Karpas-422 (cell line): ENCODE results near the gene KCNK1. TPM values are rescaled to one million over a fixed set of nuclear protein-coding genes. Genes with fewer than 3 reads are reported as not detected.

Experiments
- DNase-seq: peaks from one replicate; pipeline ENCODE4 v3.0.0-alpha.2; 2015
- H2AFZ ChIP-seq: fragments of 200-600 bp; sonication (generic); 2 replicates; pipeline ENCODE4 v1.6.1; 2014; ENCODE audit warnings: antibody characterized with exemption, low read length, mixed read lengths
- H3K27ac ChIP-seq: fragments of 200-600 bp; sonication (generic); 2 replicates; pipeline ENCODE4 v1.5.1; 2014; ENCODE audit warnings: mild to moderate bottlenecking, low read length, moderate library complexity
- H3K27me3 ChIP-seq: fragments of 200-600 bp; sonication (generic); 2 replicates; pipeline ENCODE4 v1.6.1; 2014; ENCODE audit warnings: low read length, mixed read lengths
- H3K36me3 ChIP-seq: fragments of 200-600 bp; sonication (generic); 2 replicates; pipeline ENCODE4 v1.6.1; 2014; ENCODE audit warnings: low read length, mixed read lengths; ENCODE audit not compliant: insufficient read depth
- H3K4me1 ChIP-seq: fragments of 200-600 bp; sonication (generic); 2 replicates; pipeline ENCODE4 v1.6.1; 2014; ENCODE audit warnings: mild to moderate bottlenecking, low read length, mixed read lengths
- H3K4me2 ChIP-seq: fragments of 200-600 bp; sonication (generic); 2 replicates; pipeline ENCODE4 v1.6.1; 2014; ENCODE audit warnings: low read length, low read depth, mild to moderate bottlenecking; ENCODE audit not compliant: poor library complexity, severe bottlenecking
- H3K4me3 ChIP-seq: fragments of 200-600 bp; sonication (generic); 2 replicates; pipeline ENCODE4 v1.5.1; 2014; ENCODE audit warnings: mild to moderate bottlenecking, antibody characterized with exemption, low read length, mixed read lengths
- H3K79me2 ChIP-seq: fragments of 200-600 bp; sonication (generic); 2 replicates; pipeline ENCODE4 v1.6.1; 2014; ENCODE audit warnings: mild to moderate bottlenecking, low read length, mixed read lengths
- H3K9ac ChIP-seq: fragments of 200-600 bp; sonication (generic); 2 replicates; pipeline ENCODE4 v1.6.0; 2014; ENCODE audit warnings: low read length
- H3K9me2 ChIP-seq: fragments of 200-600 bp; sonication (generic), shearing (Covaris generic); replicated peaks from 2 replicates; pipeline ENCODE4 v1.6.0; 2014; ENCODE audit warnings: mild to moderate bottlenecking, low read length, moderate library complexity; ENCODE audit not compliant: insufficient read depth
- H3K9me3 ChIP-seq: fragments of 300-700, 200-600 bp; sonication (generic); 2 replicates; pipeline ENCODE4 v1.6.1; 2014; ENCODE audit warnings: low read length, mixed read lengths
- H4K20me1 ChIP-seq: fragments of 200-600 bp; sonication (generic); 2 replicates; pipeline ENCODE4 v1.6.1; 2014; ENCODE audit warnings: mild to moderate bottlenecking, antibody characterized with exemption, low read length, low read depth; ENCODE audit not compliant: insufficient read depth
- total RNA-seq: library from RNA; depleted of rRNA; stranded (reverse); fragments of >200 nt; shearing (Covaris generic); gene quantifications from 2 replicates; pipeline ENCODE4 v1.2.3, GENCODE V29; 2014; ENCODE audit warnings: low replicate concordance

The KCNK1 gene
- total RNA-seq, 1 experiment from 2014 or later: not detected

DNA sequence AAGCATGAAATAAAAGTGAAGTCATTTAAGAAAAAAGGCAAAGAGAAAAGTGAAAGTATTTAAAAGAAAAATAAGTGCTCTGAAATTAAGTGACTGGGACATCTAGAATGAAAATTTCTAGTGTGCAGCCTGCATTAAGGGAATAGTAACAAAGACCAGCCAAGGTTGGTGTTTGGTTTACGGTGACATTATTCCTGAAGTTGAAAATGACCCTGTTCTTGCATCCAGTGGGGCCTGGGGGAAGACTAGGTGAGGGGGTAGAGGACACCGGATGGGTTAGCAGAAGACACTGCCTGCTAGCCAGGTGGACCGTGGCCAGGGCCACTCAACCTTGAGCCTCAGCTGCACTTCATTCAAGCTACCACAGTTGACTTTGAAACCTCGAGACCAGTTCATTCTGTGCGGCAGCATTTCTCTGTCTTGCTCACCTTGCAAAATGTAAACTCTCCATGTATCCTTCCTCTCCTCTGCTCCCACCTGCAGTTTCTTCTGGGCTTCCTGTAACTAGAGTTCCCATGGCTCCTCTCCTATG is 14.3 kb upstream of the KCNK1 start:
- no peak overlapping the region for H3K4me3 ChIP-seq
- H2AFZ ChIP-seq: no peak overlapping the region
- no peak overlapping the region for H3K4me2 ChIP-seq

DNA sequence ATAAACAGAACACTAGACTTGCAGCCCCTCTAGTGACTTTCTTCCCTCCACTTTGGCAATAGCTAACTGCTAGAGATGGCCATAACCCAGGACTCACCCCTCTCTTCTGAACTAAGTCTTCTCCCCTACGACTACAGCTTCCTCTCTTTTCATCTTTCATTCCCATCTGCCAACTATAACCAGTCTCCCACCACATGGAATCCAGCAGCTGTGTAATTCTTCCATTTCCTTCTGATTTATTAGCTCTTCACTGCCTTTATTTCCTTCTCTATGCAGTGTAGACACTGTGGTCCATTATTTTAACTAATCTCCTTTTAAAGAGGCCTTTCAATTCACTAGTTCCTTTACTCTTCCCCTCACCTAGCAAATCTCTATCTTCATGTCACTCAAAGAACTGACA is 13.4 kb upstream of the KCNK1 start:
- no peaks in the 10 kb centered on the region for H3K79me2 ChIP-seq
- no peaks in the 10 kb centered on the region for H4K20me1 ChIP-seq
- H3K27ac ChIP-seq: no peak overlapping the region
- no peaks in the 10 kb centered on the region for H3K9me3 ChIP-seq
- H3K27me3 ChIP-seq: no peaks in the 10 kb centered on the region
- no peak overlapping the region for H3K4me3 ChIP-seq
- DNase-seq: no peak
- H3K36me3 ChIP-seq: no peaks in the 10 kb centered on the region
- no peak overlapping the region for H2AFZ ChIP-seq
- no peak overlapping the region for H3K9ac ChIP-seq
- no peaks in the 10 kb centered on the region for H3K9me2 ChIP-seq
- no peaks in the 10 kb centered on the region for H3K4me1 ChIP-seq
- H3K4me2 ChIP-seq: no peak overlapping the region

More for the DNA sequence above, 14.3 kb upstream of the KCNK1 start:
- H3K79me2 ChIP-seq: no peaks in the 10 kb centered on the region
- H3K27ac ChIP-seq: no peak overlapping the region
- no peaks in the 10 kb centered on the region for H3K4me1 ChIP-seq
- no peak for DNase-seq
- H3K36me3 ChIP-seq: no peaks in the 10 kb centered on the region
- H3K9me2 ChIP-seq: no peaks in the 10 kb centered on the region; the same call in 1 of the 2 replicates
- no peaks in the 10 kb centered on the region for H3K9me3 ChIP-seq
- H4K20me1 ChIP-seq: no peaks in the 10 kb centered on the region
- H3K9ac ChIP-seq: no peak overlapping the region
- no peaks in the 10 kb centered on the region for H3K27me3 ChIP-seq

DNA sequence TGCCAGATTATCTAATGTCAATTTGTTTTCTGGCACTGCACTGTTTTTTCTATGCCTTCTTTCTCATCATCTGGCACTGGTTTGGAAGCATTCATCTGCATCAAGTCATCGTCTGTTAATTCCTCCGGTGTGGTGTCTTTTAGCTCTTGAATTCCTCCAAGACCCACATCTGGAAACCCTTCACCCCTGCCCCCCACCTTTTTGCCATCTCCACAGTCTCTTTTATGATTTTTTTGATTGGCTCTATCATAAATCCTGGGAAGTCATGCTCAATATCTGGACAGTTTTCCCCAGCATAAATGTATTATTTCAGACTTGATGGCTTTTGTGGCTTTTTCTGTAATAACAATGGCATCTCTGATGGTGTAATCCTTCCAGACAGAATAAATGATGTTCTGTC is 10.4 kb upstream of the KCNK1 start:
- Histone ChIP-seq H3K4me3 (no peak overlapping the region), H2AFZ (no peak overlapping the region), H3K9me2 (no peaks in the 10 kb centered on the region), H3K4me2 (no peak overlapping the region), H3K27me3 (no peaks in the 10 kb centered on the region), H3K9me3 (no peaks in the 10 kb centered on the region), H3K9ac (no peak overlapping the region), H4K20me1 (no peaks in the 10 kb centered on the region), H3K36me3 (no peaks in the 10 kb centered on the region), H3K27ac (no peak overlapping the region), H3K4me1 (no peaks in the 10 kb centered on the region), H3K79me2 (no peaks in the 10 kb centered on the region)
- no peak for DNase-seq

DNA sequence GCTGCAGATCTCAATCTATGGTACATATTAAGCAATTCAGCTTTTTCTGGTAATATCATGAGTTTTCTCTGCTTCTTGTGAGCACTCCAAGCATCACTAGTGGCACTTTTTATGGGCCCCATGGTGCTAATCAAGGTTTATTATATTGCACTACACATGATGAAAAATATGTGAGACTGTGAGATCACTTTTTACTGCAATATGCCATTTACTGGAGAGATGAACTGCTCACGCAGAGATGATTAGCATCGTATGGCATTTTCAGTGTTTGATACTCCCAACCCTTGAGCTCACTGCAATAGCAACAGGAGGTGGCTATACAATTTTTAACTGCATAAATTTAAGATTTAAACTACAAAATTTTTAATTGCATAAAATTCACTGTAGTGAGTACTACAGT is 8.7 kb upstream of the KCNK1 start:
- Histone ChIP-seq H2AFZ (no peak overlapping the region), H3K9me2 (no peaks in the 10 kb centered on the region), H4K20me1 (no peaks in the 10 kb centered on the region), H3K4me1 (no peaks in the 10 kb centered on the region), H3K9ac (no peak overlapping the region), H3K4me2 (no peak overlapping the region), H3K9me3 (no peaks in the 10 kb centered on the region), H3K79me2 (no peaks in the 10 kb centered on the region), H3K27ac (no peak overlapping the region), H3K27me3 (no peaks in the 10 kb centered on the region), H3K4me3 (no peak overlapping the region), H3K36me3 (no peaks in the 10 kb centered on the region)
- DNase-seq: no peak

DNA sequence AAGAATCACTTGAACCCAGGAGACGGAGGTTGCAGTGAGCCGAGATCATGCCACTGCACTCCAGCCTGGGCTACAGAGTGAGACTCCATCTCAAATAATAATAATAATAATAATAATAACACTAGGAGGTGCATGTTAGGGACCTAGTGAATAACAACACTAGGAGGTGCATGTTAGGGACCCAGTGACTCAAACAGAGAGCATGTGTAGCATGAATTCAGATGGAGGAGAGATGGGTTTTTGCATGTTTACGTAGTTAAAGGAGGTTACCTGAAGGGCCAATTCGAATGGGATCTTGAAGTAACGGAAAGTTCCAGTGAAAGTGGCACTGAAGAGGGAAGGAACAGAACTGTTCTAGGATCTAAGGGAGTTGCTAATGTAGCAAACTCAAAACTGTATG is 7.1 kb upstream of the KCNK1 start:
- H3K9me3 ChIP-seq: no peaks in the 10 kb centered on the region
- H3K36me3 ChIP-seq: no peaks in the 10 kb centered on the region
- H3K27me3 ChIP-seq: no peaks in the 10 kb centered on the region
- H3K9ac ChIP-seq: no peak overlapping the region
- H4K20me1 ChIP-seq: no peaks in the 10 kb centered on the region
- H2AFZ ChIP-seq: no peak overlapping the region
- no peak overlapping the region for H3K4me2 ChIP-seq
- no peak for DNase-seq
- H3K9me2 ChIP-seq: no peaks in the 10 kb centered on the region
- no peak overlapping the region for H3K27ac ChIP-seq
- no peaks in the 10 kb centered on the region for H3K79me2 ChIP-seq
- H3K4me1 ChIP-seq: no peaks in the 10 kb centered on the region
- H3K4me3 ChIP-seq: no peak overlapping the region

DNA sequence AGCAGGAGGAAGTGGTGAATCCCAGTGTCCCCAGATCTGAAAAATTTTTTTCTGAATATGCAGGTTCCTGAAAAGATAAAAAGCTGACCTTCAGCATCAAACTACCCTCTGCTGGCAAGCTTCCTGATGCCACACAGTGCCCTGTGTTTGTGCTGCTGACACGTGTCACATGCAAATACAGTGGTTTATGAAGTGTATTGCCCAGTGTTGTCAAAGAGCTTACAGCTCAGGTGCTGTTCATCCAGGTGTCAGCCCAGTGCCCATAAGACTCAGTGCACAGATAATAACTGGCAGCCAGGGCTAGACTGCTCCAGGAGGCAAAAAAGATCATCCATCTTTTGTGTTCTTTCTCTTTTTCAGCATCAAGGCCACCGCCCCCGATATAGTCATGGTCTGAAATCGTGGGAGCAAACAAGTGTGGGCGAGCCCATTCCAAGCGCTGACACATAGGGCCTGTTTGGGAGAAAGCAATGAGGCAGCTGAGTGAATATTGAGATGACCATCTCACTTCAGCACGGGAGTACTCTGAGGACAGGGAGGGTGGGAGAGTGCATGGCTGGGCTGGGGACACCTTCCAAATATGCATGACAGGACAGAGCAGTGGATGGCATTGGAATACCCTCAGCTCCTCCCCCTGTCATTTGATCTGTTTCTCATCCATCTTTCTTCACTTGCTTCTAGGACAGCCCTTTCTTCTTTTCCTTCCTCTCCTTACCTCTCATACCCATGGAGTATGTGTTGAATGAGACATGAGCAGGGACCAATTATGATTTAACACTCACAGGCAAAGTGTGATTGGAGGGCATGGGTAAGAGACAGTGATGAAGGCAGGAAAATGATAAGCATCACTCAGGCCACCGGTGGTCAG is 6.4 kb upstream of the KCNK1 start:
- no peak for DNase-seq
- Histone ChIP-seq H2AFZ (no peak overlapping the region), H3K9ac (no peak overlapping the region), H3K4me3 (no peak overlapping the region), H3K36me3 (no peaks in the 10 kb centered on the region), H3K4me2 (no peak overlapping the region), H3K9me2 (no peaks in the 10 kb centered on the region), H3K27ac (no peak overlapping the region), H3K9me3 (no peaks in the 10 kb centered on the region), H3K79me2 (no peaks in the 10 kb centered on the region), H3K27me3 (no peaks in the 10 kb centered on the region), H3K4me1 (no peaks in the 10 kb centered on the region), H4K20me1 (no peaks in the 10 kb centered on the region)

DNA sequence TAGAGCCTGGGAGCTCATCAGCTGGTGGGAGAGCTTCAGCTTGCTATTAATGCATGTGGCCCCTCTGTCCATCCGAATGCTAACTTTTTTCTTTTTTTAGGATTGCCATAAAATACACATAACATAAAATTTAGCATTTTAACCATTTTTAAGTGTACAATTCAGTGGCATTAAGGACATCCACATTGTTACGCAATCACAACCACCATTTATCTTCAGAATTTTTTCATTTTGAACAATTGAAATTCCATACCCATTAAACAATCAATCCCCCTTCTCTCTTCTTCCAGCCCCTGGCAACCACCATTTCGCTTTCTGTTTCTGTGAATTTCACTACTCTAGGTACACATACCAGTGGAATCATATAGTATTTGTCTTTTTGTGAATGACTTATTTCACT is 4.9 kb upstream of the KCNK1 start:
- Histone ChIP-seq H3K4me3 (no peak overlapping the region), H3K4me2 (no peak overlapping the region), H3K9ac (no peak overlapping the region), H3K4me1 (no peaks in the 10 kb centered on the region), H3K27me3 (no peaks in the 10 kb centered on the region), H3K79me2 (no peaks in the 10 kb centered on the region), H4K20me1 (no peaks in the 10 kb centered on the region), H2AFZ (no peak overlapping the region), H3K9me3 (no peaks in the 10 kb centered on the region), H3K9me2 (no peaks in the 10 kb centered on the region), H3K27ac (no peak overlapping the region), H3K36me3 (no peaks in the 10 kb centered on the region)
- DNase-seq: no peak

DNA sequence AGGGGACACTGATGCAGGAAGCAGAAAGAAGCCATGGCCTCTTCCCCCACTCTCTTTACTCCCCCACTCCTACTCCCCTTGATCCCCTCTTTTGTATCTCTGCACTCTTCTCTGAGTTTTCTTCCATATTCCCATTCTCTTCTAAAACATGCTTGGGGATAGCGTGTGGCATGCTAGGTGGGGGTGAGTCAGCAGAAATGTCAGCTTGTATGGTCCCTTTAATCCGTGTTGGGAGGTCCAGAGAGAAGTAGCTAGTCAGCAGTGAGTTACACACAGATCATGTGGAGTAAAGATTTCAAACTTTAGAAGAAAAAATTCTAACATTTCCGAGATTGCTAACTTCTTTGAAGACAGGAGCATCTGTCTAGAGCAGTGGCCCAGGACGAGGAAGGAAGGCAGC is 4.0 kb upstream of the KCNK1 start:
- no peak overlapping the region for H3K9ac ChIP-seq
- no peak overlapping the region for H3K4me3 ChIP-seq
- H3K79me2 ChIP-seq: no peaks in the 10 kb centered on the region
- no peaks in the 10 kb centered on the region for H3K36me3 ChIP-seq
- no peaks in the 10 kb centered on the region for H4K20me1 ChIP-seq
- H3K9me3 ChIP-seq: no peaks in the 10 kb centered on the region
- no peak overlapping the region for H3K27ac ChIP-seq
- no peaks in the 10 kb centered on the region for H3K4me1 ChIP-seq
- H3K27me3 ChIP-seq: no peaks in the 10 kb centered on the region
- no peak overlapping the region for H2AFZ ChIP-seq
- no peak for DNase-seq
- no peaks in the 10 kb centered on the region for H3K9me2 ChIP-seq
- no peak overlapping the region for H3K4me2 ChIP-seq
